Left ventricle myocardium inferior (tissue), 1 donor: ENCODE data around the gene ADAMTS12. TPM values are rescaled to one million over a fixed set of nuclear protein-coding genes. Genes with fewer than 3 reads are reported as not detected.
A peak's percentile ranks its signal among the peaks of the same experiment; 100 is the strongest.

Experiments
- DNase-seq: peaks from one replicate; pipeline ENCODE4 v3.0.0-alpha.2; 2020
- H3K27ac ChIP-seq: fragments of 200-600 bp; replicated peaks from 2 replicates; pipeline ENCODE4 v1.8.0; 2021
- H3K27me3 ChIP-seq: fragments of 200-600 bp; 2 replicates; pipeline ENCODE4 v1.8.0; 2021; ENCODE audit warnings: low read depth
- H3K36me3 ChIP-seq: fragments of 200-600 bp; 2 replicates; pipeline ENCODE4 v1.8.0; 2021
- H3K4me1 ChIP-seq: fragments of 200-600 bp; 2 replicates; pipeline ENCODE4 v1.8.0; 2021
- H3K4me3 ChIP-seq: fragments of 200-600 bp; 2 replicates; pipeline ENCODE4 v1.8.0; 2021; ENCODE audit warnings: mild to moderate bottlenecking, moderate library complexity
- H3K9me3 ChIP-seq: fragments of 200-600 bp; replicated peaks from 2 replicates; pipeline ENCODE4 v1.8.0; 2021
- intact Hi-C: fragments of 100-400 bp; cut with micrococcal nuclease; formaldehyde crosslinking; loops from one replicate; pipeline ENCODE4 v1.11.0; 2022
- total RNA-seq: library from RNA; stranded (reverse); fragmentation: NEBNext Ultra II Directional; extraction: Animal tissue kit (Norgen Biotek cat#: 25700); gene quantifications from one replicate; pipeline ENCODE4 v1.2.1, GENCODE V29; 2021
- TF ChIP-seq, protein P1 (sequence below): fragments of 200-600 bp; IDR thresholded peaks from 2 replicates; pipeline ENCODE4 v1.8.0; 2021; ENCODE audit warnings: antibody characterized with exemption, mild to moderate bottlenecking, borderline replicate concordance
- donor health status: DM: no; HTN: yes; CAD: no; lungs with severe emphysema.

Gene ADAMTS12
- total RNA-seq, 1 donor from 2014 or later: 0.85 TPM

DNA sequence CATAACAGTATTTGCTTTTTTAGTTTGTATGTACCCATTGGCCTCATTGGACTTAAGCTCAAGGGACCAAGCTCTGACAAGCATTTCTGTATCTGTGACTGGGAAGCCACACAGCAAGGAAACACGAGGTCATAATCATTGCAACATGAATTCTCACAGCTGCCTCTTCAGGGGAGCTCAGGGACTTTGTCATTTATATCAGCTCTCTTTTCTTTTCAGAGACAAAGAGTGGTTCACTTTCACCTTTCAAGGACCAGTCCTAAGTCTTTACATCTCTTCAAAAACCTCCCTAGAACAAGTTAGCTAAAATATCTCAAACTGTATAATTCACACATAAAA is 58.6 kb downstream of the ADAMTS12 start:
- H3K27me3 ChIP-seq: no peaks in the 10 kb centered on the region
- no peak overlapping the region for H3K4me3 ChIP-seq
- no peak overlapping the region for H3K27ac ChIP-seq
- DNase-seq: no peak
- H3K9me3 ChIP-seq: no peaks in the 10 kb centered on the region
- intact Hi-C loops: no loop called here
- no peaks in the 10 kb centered on the region for H3K36me3 ChIP-seq
- TF ChIP-seq, protein P1, sequence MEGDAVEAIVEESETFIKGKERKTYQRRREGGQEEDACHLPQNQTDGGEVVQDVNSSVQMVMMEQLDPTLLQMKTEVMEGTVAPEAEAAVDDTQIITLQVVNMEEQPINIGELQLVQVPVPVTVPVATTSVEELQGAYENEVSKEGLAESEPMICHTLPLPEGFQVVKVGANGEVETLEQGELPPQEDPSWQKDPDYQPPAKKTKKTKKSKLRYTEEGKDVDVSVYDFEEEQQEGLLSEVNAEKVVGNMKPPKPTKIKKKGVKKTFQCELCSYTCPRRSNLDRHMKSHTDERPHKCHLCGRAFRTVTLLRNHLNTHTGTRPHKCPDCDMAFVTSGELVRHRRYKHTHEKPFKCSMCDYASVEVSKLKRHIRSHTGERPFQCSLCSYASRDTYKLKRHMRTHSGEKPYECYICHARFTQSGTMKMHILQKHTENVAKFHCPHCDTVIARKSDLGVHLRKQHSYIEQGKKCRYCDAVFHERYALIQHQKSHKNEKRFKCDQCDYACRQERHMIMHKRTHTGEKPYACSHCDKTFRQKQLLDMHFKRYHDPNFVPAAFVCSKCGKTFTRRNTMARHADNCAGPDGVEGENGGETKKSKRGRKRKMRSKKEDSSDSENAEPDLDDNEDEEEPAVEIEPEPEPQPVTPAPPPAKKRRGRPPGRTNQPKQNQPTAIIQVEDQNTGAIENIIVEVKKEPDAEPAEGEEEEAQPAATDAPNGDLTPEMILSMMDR: no peak
- peaks cover 6% of the 10 kb centered on the region for H3K4me1 ChIP-seq

DNA sequence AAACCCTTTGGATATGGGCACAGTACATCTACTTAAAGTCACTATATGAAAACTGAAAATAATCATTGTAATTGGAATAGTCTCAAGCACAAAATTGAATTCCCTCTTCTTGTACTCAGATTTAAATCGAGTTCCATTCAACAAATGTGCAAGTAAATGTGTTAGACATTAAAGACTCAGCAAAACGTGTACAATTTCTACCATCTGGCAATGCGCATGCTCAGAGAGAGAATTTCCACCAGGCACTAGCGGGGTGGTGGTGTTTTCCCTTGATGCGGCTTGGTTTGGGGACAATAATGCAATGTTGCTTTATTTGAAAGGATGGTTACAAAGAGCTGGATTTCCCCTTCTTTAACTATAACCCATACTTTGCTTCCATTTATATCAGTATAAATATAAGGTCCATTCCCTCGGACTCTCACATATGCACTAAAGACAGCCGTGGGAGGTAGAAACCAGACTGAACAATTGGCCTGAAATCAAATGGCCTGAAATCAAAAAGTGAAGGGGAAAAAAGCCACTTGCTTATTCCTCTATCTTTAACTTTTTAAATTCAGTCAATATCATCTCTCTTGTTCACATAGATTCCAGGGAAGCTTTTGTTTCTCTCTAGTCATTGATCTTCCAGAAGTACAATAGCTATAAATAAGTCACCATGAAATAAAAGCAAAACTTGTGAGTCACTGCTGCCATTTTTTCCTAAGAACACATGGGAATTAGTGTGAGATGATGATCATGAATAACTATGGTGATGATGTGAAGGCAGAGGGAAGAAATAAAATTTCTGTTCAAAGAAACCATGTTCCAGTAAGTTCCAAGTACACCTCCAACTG is 59.2 kb downstream of the ADAMTS12 start:
- Histone ChIP-seq H3K9me3 (no peaks in the 10 kb centered on the region), H3K36me3 (no peaks in the 10 kb centered on the region), H3K4me3 (no peak overlapping the region), H3K27ac (no peak overlapping the region), H3K27me3 (no peaks in the 10 kb centered on the region), H3K4me1 (peaks cover 6% of the 10 kb centered on the region)
- DNase-seq: no peak
- TF ChIP-seq, protein P1: no peak
- intact Hi-C loops: no loop called here

DNA sequence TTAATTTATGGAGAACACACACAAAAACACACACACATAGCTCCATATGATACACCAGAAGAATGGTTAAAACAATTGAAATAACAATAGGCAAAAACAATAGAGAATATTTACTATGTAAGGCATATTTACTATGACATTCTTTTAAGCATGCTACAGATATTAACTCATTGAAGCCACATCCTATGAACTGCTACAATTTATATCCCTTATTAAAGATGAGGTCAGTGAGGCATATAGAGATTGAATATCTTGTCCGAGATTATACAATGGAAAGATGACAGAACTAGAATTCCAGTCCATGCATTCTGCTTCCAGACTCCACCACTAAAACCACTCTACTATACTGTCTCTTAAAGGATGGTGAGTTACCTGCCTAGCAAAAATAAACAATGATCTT is 60.7 kb downstream of the ADAMTS12 start:
- Histone ChIP-seq H3K4me1 (peaks cover 12% of the 10 kb centered on the region), H3K9me3 (no peaks in the 10 kb centered on the region), H3K27ac (no peak overlapping the region), H3K27me3 (no peaks in the 10 kb centered on the region), H3K4me3 (no peak overlapping the region), H3K36me3 (no peaks in the 10 kb centered on the region)
- TF ChIP-seq, protein P1: no peak
- DNase-seq: no peak
- intact Hi-C loops: no loop called here

DNA sequence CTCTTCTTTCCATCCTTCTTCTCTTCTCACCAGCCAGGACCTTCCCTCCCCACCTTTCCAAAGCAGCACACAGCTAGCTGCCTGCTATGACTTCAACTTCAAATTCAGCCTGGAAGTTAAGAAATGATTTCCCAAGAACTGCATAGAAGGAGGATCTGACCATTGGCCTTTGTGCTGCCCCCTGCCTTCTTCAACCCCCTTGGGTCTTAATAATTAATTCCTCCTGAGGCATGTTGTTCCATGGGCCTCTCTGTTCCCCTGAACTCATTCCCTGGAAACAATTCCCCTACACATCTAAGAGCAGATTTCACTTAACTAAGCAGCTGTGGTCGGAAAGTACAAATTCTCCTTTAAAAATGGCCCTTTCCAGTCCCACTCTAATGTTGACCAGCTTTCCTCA is 62.4 kb downstream of the ADAMTS12 start:
- Histone ChIP-seq H3K4me1 (peaks cover 16% of the 10 kb centered on the region), H3K4me3 (no peak overlapping the region), H3K27me3 (no peaks in the 10 kb centered on the region), H3K36me3 (no peaks in the 10 kb centered on the region), H3K27ac (peak overlapping the region; percentile 65), H3K9me3 (no peaks in the 10 kb centered on the region)
- TF ChIP-seq, protein P1: no peak
- no peak for DNase-seq
- intact Hi-C loops: no loop called here

DNA sequence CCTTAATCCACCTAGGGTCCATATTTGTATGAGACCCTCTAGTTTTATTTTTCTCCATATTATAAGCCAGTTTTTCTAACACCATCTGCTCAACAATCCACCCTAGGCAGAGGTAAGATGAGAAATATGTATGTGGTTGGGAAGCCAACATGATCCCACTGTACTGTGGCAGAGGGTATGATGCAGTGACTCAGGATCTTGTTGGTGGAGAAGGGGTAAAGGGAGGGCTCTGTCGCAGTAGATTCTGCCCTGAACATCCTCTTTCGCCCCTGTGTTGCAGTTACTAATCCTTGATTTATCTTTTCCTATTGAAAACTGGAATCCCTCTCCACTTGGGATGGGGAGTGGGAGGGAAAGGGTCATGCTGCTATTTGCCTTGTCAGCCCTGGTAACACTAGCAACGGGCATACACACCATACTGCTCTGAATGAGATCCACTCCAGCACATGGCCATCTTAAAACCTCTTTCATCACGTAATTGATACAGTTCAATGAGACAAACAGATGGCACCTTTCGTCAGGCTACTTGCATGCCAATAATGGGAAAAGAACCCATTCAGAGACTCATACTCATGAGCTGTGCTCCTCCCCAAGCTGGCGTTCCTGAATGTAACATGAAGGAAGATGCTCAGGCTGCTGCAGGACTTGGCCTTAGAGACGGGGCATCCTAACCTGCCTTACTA is 63.0 kb downstream of the ADAMTS12 start:
- Histone ChIP-seq H3K27ac (peak overlapping the region; percentile 65), H3K9me3 (no peaks in the 10 kb centered on the region), H3K27me3 (no peaks in the 10 kb centered on the region), H3K4me1 (peaks cover 16% of the 10 kb centered on the region), H3K4me3 (no peak overlapping the region), H3K36me3 (no peaks in the 10 kb centered on the region)
- intact Hi-C loops: no loop called here
- TF ChIP-seq, protein P1: no peak
- no peak for DNase-seq
